Measurements from ENCODE around the gene AURKB. TPM values are rescaled to one million over a fixed set of nuclear protein-coding genes. Genes with fewer than 3 reads are reported as not detected.

AURKB gene
- total RNA-seq, 6 donors from 2014 or later = 1.8 to 8.1 (median 5.3) TPM; not detected in 1

DNA sequence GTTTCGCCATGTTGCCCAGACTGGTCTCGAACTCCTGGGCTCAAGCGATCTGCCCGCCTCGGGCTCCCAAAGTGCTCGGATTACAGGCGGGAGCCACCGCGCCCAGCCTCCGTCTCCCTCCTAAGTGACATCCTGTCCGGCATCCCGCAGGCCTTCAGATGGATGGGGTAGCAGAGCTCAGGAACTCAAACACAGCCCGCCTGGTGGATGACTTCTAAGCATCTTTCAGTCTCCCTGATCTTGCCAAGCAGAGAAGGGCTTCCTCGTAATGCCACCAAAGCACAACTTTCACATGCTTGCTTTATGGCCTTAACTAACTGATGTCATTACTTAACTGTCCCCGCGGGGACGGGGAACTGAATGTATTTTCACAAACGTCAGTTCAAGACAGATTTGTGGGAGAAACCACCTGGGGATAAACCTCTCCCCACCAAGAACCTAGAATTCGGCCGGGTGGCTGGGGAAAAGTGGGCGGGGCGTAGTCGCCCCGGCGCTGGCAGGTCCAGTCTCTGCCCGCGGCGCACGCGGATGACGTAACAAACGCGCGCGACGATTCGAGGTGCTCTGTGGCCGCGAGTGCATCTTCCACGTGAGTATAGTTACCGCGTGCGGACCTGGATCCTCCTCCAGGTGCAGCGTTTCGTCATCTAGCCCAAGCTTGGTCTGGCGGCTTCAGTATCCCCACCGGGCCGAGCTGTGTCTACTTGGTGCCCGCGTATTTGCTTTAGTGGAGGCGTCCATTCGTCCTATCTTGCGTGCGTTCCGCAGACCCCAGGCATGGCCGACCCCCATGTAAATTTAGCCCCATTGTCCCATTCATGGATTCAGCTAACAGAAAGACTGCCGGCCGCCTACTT, 38.6 kb upstream of the AURKB start, which contains the start of gene PFAS:
TSS of gene PFAS (plus strand) at position 539 of the 857 bp plus-strand sequence. CDS start 4,649 bp downstream, outside the sequence.
- H3K27ac ChIP-seq = peak within 1 kb of the TSS; percentile 96 to 99 (median 98)
- H3K9me3 ChIP-seq = no peaks in the 10 kb centered on the region
- peaks cover 0 to 10% (median 2%) of the 10 kb centered on the region in 4 donors for H3K36me3 ChIP-seq

DNA sequence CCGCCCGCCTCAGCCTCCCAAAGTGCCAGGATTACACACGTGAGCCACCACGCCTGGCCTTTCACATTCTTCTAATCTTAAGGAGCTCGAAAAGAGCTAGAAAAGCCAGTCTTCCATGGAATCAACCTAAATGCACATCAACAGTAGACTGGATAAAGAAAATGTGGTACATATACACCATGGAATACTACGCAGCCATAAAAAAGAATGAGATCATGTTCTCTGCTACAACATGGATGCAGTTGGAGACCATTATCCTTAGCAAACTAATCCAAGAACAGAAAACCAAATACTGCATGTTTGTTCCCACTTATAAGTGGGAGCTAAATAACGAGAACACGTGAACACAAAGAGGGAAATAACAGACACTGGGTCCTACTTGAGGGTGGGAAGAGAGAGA, 34.4 kb upstream of the AURKB start:
- Histone ChIP-seq H3K4me1 (peaks cover 3 to 18% (median 11%) of the 10 kb centered on the region in 4 donors), H3K27me3 (no peaks in the 10 kb centered on the region), H3K4me3 (no peak overlapping the region), H3K27ac (no peak overlapping the region), H3K9me3 (no peaks in the 10 kb centered on the region), H3K36me3 (peaks cover 10 to 36% (median 15%) of the 10 kb centered on the region in 4 donors)
- WGBS, 2 donors = 96 to 97% methylated on average over 8 of the region's 8 CpGs
- no peak for DNase-seq
- ATAC-seq (ENCODE audit: low FRiP score in 2 of 2) = no peak
- TF ChIP-seq POLR2AphosphoS5 (IDR thresholded peaks at IDR 0.05) (no peak), POLR2A (IDR thresholded peaks at IDR 0.05) (no peak), EP300 (IDR thresholded peaks at IDR 0.05) (no peak)
- TF ChIP-seq, protein P1, sequence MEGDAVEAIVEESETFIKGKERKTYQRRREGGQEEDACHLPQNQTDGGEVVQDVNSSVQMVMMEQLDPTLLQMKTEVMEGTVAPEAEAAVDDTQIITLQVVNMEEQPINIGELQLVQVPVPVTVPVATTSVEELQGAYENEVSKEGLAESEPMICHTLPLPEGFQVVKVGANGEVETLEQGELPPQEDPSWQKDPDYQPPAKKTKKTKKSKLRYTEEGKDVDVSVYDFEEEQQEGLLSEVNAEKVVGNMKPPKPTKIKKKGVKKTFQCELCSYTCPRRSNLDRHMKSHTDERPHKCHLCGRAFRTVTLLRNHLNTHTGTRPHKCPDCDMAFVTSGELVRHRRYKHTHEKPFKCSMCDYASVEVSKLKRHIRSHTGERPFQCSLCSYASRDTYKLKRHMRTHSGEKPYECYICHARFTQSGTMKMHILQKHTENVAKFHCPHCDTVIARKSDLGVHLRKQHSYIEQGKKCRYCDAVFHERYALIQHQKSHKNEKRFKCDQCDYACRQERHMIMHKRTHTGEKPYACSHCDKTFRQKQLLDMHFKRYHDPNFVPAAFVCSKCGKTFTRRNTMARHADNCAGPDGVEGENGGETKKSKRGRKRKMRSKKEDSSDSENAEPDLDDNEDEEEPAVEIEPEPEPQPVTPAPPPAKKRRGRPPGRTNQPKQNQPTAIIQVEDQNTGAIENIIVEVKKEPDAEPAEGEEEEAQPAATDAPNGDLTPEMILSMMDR (IDR thresholded peaks at IDR 0.05) = no peak

More for the DNA sequence above, 38.6 kb upstream of the AURKB start, which contains the start of gene PFAS:
- ATAC-seq (ENCODE audit: low FRiP score in 2 of 2) (peak; percentile 87 to 89), DNase-seq (peak; percentile 97 to 100)
- Histone ChIP-seq H3K4me3 (peak within 1 kb of the TSS; percentile 61 to 90 (median 73)), H3K4me1 (peaks cover 6 to 22% (median 15%) of the 10 kb centered on the region in 4 donors), H3K27me3 (no peaks in the 10 kb centered on the region)
- TF ChIP-seq POLR2AphosphoS5 (IDR thresholded peaks at IDR 0.05) (peak; percentile 81 to 84), POLR2A (IDR thresholded peaks at IDR 0.05) (peak in 3 of 4 donors; percentile 36 to 56 (median 39)), EP300 (IDR thresholded peaks at IDR 0.05) (no peak)
- TF ChIP-seq, protein P1 (IDR thresholded peaks at IDR 0.05) = peak in 2 of 6 experiments; percentile 8 to 14
- WGBS, 2 donors = 0 to 2% methylated on average over 18 to 58 of the region's 58 CpGs

DNA sequence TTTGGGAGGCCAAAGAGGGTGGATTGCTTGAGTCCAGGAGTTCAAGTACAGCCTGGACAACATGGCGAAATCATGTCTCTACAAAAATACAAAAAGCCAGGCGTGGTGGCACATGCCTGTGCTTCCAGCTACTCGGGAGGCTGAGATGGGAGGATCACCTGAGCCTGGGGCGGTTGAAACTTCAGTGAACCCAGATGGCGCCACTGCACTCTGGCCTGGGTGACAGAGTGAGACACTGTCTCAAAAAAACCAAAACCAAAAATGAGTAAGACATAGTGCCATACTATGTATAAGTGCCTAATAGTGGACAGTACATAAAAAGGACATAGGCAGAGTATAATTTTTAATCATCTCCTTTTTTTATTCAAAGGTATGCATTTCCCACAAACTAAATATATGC, 33.5 kb upstream of the AURKB start:
- H3K4me3 ChIP-seq = no peak overlapping the region
- 87 to 91% methylated on average over 5 of the region's 5 CpGs for WGBS, 2 donors
- no peaks in the 10 kb centered on the region for H3K9me3 ChIP-seq
- TF ChIP-seq POLR2AphosphoS5 (IDR thresholded peaks at IDR 0.05) = no peak
- no peak for TF ChIP-seq POLR2A (IDR thresholded peaks at IDR 0.05)
- TF ChIP-seq, protein P1 (IDR thresholded peaks at IDR 0.05) = no peak
- TF ChIP-seq EP300 (IDR thresholded peaks at IDR 0.05) = no peak
- peaks cover 12 to 45% (median 21%) of the 10 kb centered on the region in 4 donors for H3K36me3 ChIP-seq
- ATAC-seq (ENCODE audit: low FRiP score in 2 of 2) (no peak), DNase-seq (no peak)
- H3K27me3 ChIP-seq = no peaks in the 10 kb centered on the region
- no peak overlapping the region for H3K27ac ChIP-seq
- peaks cover 0 to 12% (median 6%) of the 10 kb centered on the region in 4 donors for H3K4me1 ChIP-seq

DNA sequence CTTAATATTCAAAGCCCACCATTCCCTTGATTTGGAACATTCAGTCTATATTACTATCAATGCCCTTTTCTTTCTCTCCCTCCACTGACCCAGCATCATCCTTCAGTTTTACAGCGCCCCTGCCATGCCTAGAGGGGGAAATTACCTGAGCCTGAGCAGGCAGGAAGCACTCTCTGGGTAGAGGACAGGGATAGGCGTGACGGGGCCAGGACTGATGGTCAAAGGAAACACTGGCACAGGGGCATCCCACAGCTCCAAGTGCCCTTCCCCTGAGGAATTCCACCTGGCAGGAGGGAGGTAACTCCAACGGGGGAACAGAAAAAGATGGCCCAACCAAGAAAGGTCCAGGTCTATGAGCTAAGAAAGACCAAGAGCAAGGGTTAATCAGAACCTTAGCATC, 27.5 kb upstream of the AURKB start:
- ATAC-seq (ENCODE audit: low FRiP score in 2 of 2) (no peak), DNase-seq (no peak)
- Histone ChIP-seq H3K27ac (no peak overlapping the region), H3K4me3 (no peak overlapping the region), H3K4me1 (no peaks in the 10 kb centered on the region), H3K9me3 (no peaks in the 10 kb centered on the region), H3K27me3 (no peaks in the 10 kb centered on the region), H3K36me3 (peaks cover 37 to 96% (median 73%) of the 10 kb centered on the region in 4 donors)
- 86 to 88% methylated on average over 4 of the region's 4 CpGs for WGBS, 2 donors
- TF ChIP-seq POLR2AphosphoS5 (IDR thresholded peaks at IDR 0.05) (no peak), EP300 (IDR thresholded peaks at IDR 0.05) (no peak), POLR2A (IDR thresholded peaks at IDR 0.05) (no peak)
- TF ChIP-seq, protein P1 (IDR thresholded peaks at IDR 0.05) = no peak

Data from upper lobe of left lung (tissue), 6 donors.